GM19455 (cell line): ENCODE measurements around the gene HAUS8.
"Not testable (repeated sequence)": the region's sequence is repeated elsewhere in the genome, so short reads cannot be mapped to it uniquely, and the experiment has no call there.

Experiments
- ATAC-seq: cut with Tn5 transposase; IDR thresholded peaks from one replicate; pipeline ENCODE4 v1.9.1; 2021; ENCODE audit not compliant: unreplicated experiment

Gene HAUS8

GRCh38 chr19:17075035-17075863 lies at the start of gene HAUS8, which contains the start of gene MYO9B:
Gene HAUS8 (minus strand): TSS chr19:17075452. CDS start chr19:17075422, 30 bp downstream.
Gene MYO9B (plus strand): TSS chr19:17075777. CDS start chr19:17101718, 25,941 bp downstream.
- peak; percentile 69 for ATAC-seq

- no peak for ATAC-seq
Measured at GRCh38 chr19:17124025-17124424, 48.8 kb upstream of the HAUS8 start.

GRCh38 chr19:17123041-17123440 lies 47.8 kb upstream of the HAUS8 start:
- no peak for ATAC-seq

- ATAC-seq = no peak
Measured at GRCh38 chr19:17121736-17122293, 46.6 kb upstream of the HAUS8 start.

- ATAC-seq = no peak
Measured at GRCh38 chr19:17118957-17119356, 43.7 kb upstream of the HAUS8 start.

GRCh38 chr19:17116996-17117702 lies 41.9 kb upstream of the HAUS8 start:
- no peak for ATAC-seq

- ATAC-seq = no peak
Measured at GRCh38 chr19:17114414-17114831, 39.2 kb upstream of the HAUS8 start.

GRCh38 chr19:17113127-17113785 lies 38.0 kb upstream of the HAUS8 start:
- no peak for ATAC-seq

- ATAC-seq = no peak
Measured at GRCh38 chr19:17112700-17113099, 37.4 kb upstream of the HAUS8 start.

- ATAC-seq = no peak
Measured at GRCh38 chr19:17112271-17112670, 37.0 kb upstream of the HAUS8 start.

GRCh38 chr19:17111766-17112165 lies 36.5 kb upstream of the HAUS8 start:
- ATAC-seq = no peak

- no peak for ATAC-seq
Measured at GRCh38 chr19:17110599-17110966, 35.3 kb upstream of the HAUS8 start.

GRCh38 chr19:17109962-17110598 lies 34.8 kb upstream of the HAUS8 start:
- peak; percentile 49 for ATAC-seq

GRCh38 chr19:17109300-17109699 lies 34.0 kb upstream of the HAUS8 start:
- no peak for ATAC-seq

GRCh38 chr19:17108453-17108784 lies 33.2 kb upstream of the HAUS8 start:
- ATAC-seq = no peak

- no peak for ATAC-seq
Measured at GRCh38 chr19:17107546-17108452, 32.5 kb upstream of the HAUS8 start.

GRCh38 chr19:17106964-17107363 lies 31.7 kb upstream of the HAUS8 start:
- not testable (repeated sequence) for ATAC-seq

GRCh38 chr19:17105556-17105955 lies 30.3 kb upstream of the HAUS8 start:
- no peak for ATAC-seq

- no peak for ATAC-seq
Measured at GRCh38 chr19:17104679-17105078, 29.4 kb upstream of the HAUS8 start.

GRCh38 chr19:17103177-17103576 lies 27.9 kb upstream of the HAUS8 start:
- ATAC-seq = no peak
